AG20443 (cell line): ENCODE data around the gene ZFHX3.

ENCODE experiments used
- DNase-seq: peaks from one replicate; pipeline ENCODE4 v3.0.0; 2012; ENCODE audit warnings: low spot score, mixed read lengths

Gene ZFHX3

GRCh38 chr16:73067671-73068540 is 20.0 kb upstream of the ZFHX3 start:
- DNase-seq = no peak

- no peak for DNase-seq
These were observed 19.2 kb upstream of the ZFHX3 start for GRCh38 chr16:73066927-73067670.

- no peak for DNase-seq
These were observed 18.5 kb upstream of the ZFHX3 start for GRCh38 chr16:73066331-73066926.

- DNase-seq = no peak
These were observed 17.9 kb upstream of the ZFHX3 start for GRCh38 chr16:73065632-73066330.

- DNase-seq = no peak
These were observed 17.1 kb upstream of the ZFHX3 start for GRCh38 chr16:73064994-73065545.

- peak; percentile 81 for DNase-seq
These were observed 16.5 kb upstream of the ZFHX3 start for GRCh38 chr16:73064212-73064993.

- DNase-seq = no peak
These were observed 15.9 kb upstream of the ZFHX3 start for GRCh38 chr16:73063854-73064211.

- no peak for DNase-seq
These were observed 15.1 kb upstream of the ZFHX3 start for GRCh38 chr16:73062743-73063733.

GRCh38 chr16:73062001-73062616 is 14.2 kb upstream of the ZFHX3 start:
- DNase-seq = no peak

GRCh38 chr16:73060892-73061490 is 13.1 kb upstream of the ZFHX3 start:
- DNase-seq = no peak

GRCh38 chr16:73059779-73060615 is 12.1 kb upstream of the ZFHX3 start:
- no peak for DNase-seq

GRCh38 chr16:73058616-73059409 is 10.9 kb upstream of the ZFHX3 start:
- peak; percentile 53 for DNase-seq

GRCh38 chr16:73058221-73058615 is 10.3 kb upstream of the ZFHX3 start:
- peak; percentile 74 for DNase-seq

GRCh38 chr16:73057291-73058210 is 9.6 kb upstream of the ZFHX3 start:
- peak; percentile 63 for DNase-seq

GRCh38 chr16:73056921-73057290 is 9.0 kb upstream of the ZFHX3 start:
- DNase-seq = no peak

GRCh38 chr16:73056448-73056847 is 8.5 kb upstream of the ZFHX3 start:
- no peak for DNase-seq
